Cardiac muscle cell (in vitro differentiated cells and primary cell): ENCODE results near the gene PLSCR1. TPM values are rescaled to one million over a fixed set of nuclear protein-coding genes. Genes with fewer than 3 reads are reported as not detected.
"Not testable (repeated sequence)": the region's sequence is repeated elsewhere in the genome, so short reads cannot be mapped to it uniquely, and the experiment has no call there.

ENCODE experiments used
- DNase-seq, 2 donors: peaks; one replicate each; pipeline versions ENCODE4 v3.0.0 to v3.0.0-alpha.2; 2010 to 2017; ENCODE audit warnings: low read depth in 1 of 2, low spot score in 1 of 2
- H3K27ac ChIP-seq: fragments of 200-600 bp; sonication (generic); 2 replicates; pipeline ENCODE4 v1.5.1; 2016
- H3K27me3 ChIP-seq: fragments of 200-600 bp; sonication (generic); 2 replicates; pipeline ENCODE4 v1.6.0; 2016; ENCODE audit warnings: control low read depth
- H3K36me3 ChIP-seq: fragments of 200-600 bp; sonication (generic); 2 replicates; pipeline ENCODE4 v1.5.1; 2016; ENCODE audit warnings: control low read depth
- H3K4me1 ChIP-seq: fragments of 200-600 bp; sonication (generic); 2 replicates; pipeline ENCODE4 v1.8.1; 2017; ENCODE audit warnings: low read depth, mild to moderate bottlenecking, mixed run types
- H3K4me3 ChIP-seq: fragments of 200-600 bp; sonication (generic); 2 replicates; pipeline ENCODE4 v1.5.1; 2016; ENCODE audit warnings: mild to moderate bottlenecking
- H3K9me3 ChIP-seq: fragments of 200-600 bp; sonication (generic); 2 replicates; pipeline ENCODE4 v1.5.1; 2017; ENCODE audit warnings: low read depth, mild to moderate bottlenecking, control low read depth
- CTCF ChIP-seq: IDR thresholded peaks from 2 replicates; pipeline ENCODE4 v1.5.1; 2012; ENCODE audit warnings: low read depth, mild to moderate bottlenecking, low read length
- polyA plus RNA-seq: library from polyadenylated mRNA; unstranded; fragments of >200 nt; fragmentation: Nextera tagmentation; extraction: Ambion mirVana; gene quantifications from 2 replicates; pipeline ENCODE4 v1.2.1, GENCODE V29; 2016
- total RNA-seq: library from RNA; depleted of rRNA; stranded (reverse); fragments of >200 nt; gene quantifications from 2 replicates; pipeline ENCODE4 v1.2.3, GENCODE V29; 2016

Gene PLSCR1
- total and polyA plus RNA-seq, 2 experiments from 2014 or later, result 20.3 to 22.8 TPM

GRCh38 chr3:146498002-146498736 lies 46.2 kb downstream of the PLSCR1 start:
- Histone ChIP-seq H3K4me1 (no peaks in the 10 kb centered on the region), H3K27ac (no peak overlapping the region), H3K4me3 (no peak overlapping the region), H3K36me3 (no peaks in the 10 kb centered on the region), H3K9me3 (no peaks in the 10 kb centered on the region), H3K27me3 (no peaks in the 10 kb centered on the region)
- TF ChIP-seq CTCF, result no peak
- DNase-seq, result no peak

- not testable (repeated sequence) for H3K27me3 ChIP-seq, H3K4me3 ChIP-seq, H3K4me1 ChIP-seq, H3K27ac ChIP-seq, DNase-seq, H3K9me3 ChIP-seq, H3K36me3 ChIP-seq
These were observed 47.1 kb downstream of the PLSCR1 start for GRCh38 chr3:146497145-146497843.

- DNase-seq, result no peak
- Histone ChIP-seq H3K27ac (no peak overlapping the region), H3K27me3 (no peaks in the 10 kb centered on the region), H3K4me1 (no peaks in the 10 kb centered on the region), H3K4me3 (no peak overlapping the region), H3K9me3 (no peaks in the 10 kb centered on the region), H3K36me3 (no peaks in the 10 kb centered on the region)
- TF ChIP-seq CTCF, result no peak
These were observed 47.7 kb downstream of the PLSCR1 start for GRCh38 chr3:146496726-146497125.

GRCh38 chr3:146496251-146496650 lies 48.2 kb downstream of the PLSCR1 start:
- no peak overlapping the region for H3K27ac ChIP-seq
- no peaks in the 10 kb centered on the region for H3K36me3 ChIP-seq
- H3K4me1 ChIP-seq, result no peaks in the 10 kb centered on the region
- no peak overlapping the region for H3K4me3 ChIP-seq
- no peak for TF ChIP-seq CTCF
- H3K9me3 ChIP-seq, result no peaks in the 10 kb centered on the region
- no peaks in the 10 kb centered on the region for H3K27me3 ChIP-seq
- no peak for DNase-seq

- no peak overlapping the region for H3K27ac ChIP-seq
- no peaks in the 10 kb centered on the region for H3K27me3 ChIP-seq
- H3K4me3 ChIP-seq, result no peak overlapping the region
- no peaks in the 10 kb centered on the region for H3K36me3 ChIP-seq
- no peak for TF ChIP-seq CTCF
- no peaks in the 10 kb centered on the region for H3K9me3 ChIP-seq
- no peak for DNase-seq
- no peaks in the 10 kb centered on the region for H3K4me1 ChIP-seq
These were observed 50.6 kb downstream of the PLSCR1 start for GRCh38 chr3:146493761-146494160.

GRCh38 chr3:146493221-146493620 lies 51.2 kb downstream of the PLSCR1 start:
- Histone ChIP-seq H3K4me3 (no peak overlapping the region), H3K9me3 (no peaks in the 10 kb centered on the region), H3K27me3 (no peaks in the 10 kb centered on the region), H3K27ac (no peak overlapping the region), H3K36me3 (no peaks in the 10 kb centered on the region), H3K4me1 (no peaks in the 10 kb centered on the region)
- DNase-seq, result no peak
- no peak for TF ChIP-seq CTCF
